Measurements from ENCODE around the gene PCP2.

The PCP2 gene

DNA sequence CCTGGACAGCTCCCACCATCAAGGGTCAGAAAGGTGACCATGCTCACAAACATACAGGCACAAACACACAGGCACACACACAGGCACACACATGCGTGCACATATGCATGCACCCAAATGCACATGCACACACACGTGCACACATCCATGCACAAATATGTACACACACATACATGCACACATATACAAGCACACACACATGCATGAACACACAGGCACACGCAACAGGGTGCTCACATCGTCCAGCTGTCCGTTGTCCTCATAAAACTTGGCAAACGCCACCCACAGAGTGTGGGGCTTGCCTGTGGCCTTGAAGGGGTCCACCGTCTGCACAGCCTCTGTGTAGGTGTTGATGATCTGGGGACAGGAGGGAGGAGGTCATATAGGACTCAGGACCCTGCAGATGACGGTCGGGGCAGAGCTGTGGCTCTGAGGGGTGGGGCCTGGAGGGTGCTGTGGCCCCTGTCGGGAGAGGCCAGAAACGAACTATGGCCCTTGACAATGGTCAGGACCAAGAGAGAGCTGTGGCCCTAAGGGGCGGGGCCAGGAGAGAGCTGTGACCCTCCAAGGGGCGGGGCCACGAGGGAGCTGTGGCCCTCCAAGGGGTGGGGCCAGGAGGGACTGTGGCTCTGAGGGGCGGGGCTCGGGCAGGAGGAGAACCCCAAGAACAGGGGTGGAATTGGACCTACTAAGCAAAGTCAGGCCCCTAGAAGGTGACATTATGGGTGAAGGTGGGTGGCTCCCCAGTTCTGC is 10.4 kb downstream of the PCP2 start:
- H3K27ac ChIP-seq (ENCODE audit: low read length) = no peak overlapping the region
- H3K36me3 ChIP-seq (ENCODE audit: control insufficient read depth, low read depth, low read length) = peaks cover 32% of the 10 kb centered on the region
- no peak overlapping the region for H3K4me3 ChIP-seq (ENCODE audit: low read length)
- no peaks in the 10 kb centered on the region for H3K4me1 ChIP-seq (ENCODE audit: control insufficient read depth, low read depth, low read length)
- no peaks in the 10 kb centered on the region for H3K27me3 ChIP-seq (ENCODE audit: control insufficient read depth, insufficient read depth, low read length)
- no peaks in the 10 kb centered on the region for H3K9me3 ChIP-seq (ENCODE audit: control insufficient read depth, low read depth, low read length)
- no peak overlapping the region for H3K9ac ChIP-seq (ENCODE audit: low read length)

DNA sequence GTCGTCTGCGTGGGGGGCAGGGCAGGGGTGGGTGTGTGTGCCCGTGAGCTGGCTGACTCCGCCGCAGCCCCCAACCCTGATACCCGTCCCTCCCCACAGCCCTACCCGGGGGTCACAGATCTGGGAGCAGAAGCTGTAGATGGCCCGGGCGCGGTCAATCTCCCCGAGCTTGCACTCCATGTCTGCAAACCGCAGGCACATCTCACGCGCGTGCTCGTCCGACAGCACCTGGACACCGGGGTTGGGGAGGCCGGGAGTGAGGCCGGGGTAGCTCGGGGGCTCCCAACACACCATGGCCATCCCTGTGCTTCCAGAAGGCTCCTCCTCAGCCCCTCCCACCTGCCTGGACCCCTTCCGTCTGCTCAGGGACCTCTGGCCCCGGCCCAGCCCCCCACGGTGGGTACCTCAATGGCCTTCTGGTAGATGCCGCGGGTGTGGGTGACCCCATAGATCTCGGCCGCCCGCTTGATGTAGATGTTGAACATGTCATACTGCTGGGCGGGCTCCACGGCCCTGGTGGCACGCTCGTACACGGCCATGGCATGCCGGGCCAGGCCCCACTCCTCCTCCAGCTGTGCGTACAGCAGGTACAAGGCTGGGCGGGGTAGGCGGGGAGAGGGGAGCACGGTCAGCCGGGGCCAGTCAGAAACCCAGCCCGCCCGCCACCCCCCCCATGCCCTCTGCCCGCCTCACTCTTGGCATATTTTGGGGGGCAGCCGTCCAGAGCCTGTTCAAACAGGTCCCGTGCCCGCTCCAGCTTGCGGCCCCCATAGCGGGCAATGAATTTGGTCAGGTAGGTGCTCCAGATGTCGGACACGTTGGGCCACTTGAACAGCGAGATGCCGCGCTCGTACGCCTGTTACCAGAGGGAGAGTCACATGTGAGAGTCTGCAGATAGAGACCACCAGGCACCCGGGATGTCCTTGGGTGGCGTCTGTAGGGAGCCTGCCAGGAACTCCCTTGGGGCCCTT is 12.8 kb downstream of the PCP2 start:
- Histone ChIP-seq H3K27ac (ENCODE audit: low read length) (no peak overlapping the region), H3K9me3 (ENCODE audit: control insufficient read depth, low read depth, low read length) (no peaks in the 10 kb centered on the region), H3K4me1 (ENCODE audit: control insufficient read depth, low read depth, low read length) (no peaks in the 10 kb centered on the region), H3K4me3 (ENCODE audit: low read length) (no peak overlapping the region), H3K36me3 (ENCODE audit: control insufficient read depth, low read depth, low read length) (peaks cover 39% of the 10 kb centered on the region), H3K27me3 (ENCODE audit: control insufficient read depth, insufficient read depth, low read length) (no peaks in the 10 kb centered on the region), H3K9ac (ENCODE audit: low read length) (no peak overlapping the region)

DNA sequence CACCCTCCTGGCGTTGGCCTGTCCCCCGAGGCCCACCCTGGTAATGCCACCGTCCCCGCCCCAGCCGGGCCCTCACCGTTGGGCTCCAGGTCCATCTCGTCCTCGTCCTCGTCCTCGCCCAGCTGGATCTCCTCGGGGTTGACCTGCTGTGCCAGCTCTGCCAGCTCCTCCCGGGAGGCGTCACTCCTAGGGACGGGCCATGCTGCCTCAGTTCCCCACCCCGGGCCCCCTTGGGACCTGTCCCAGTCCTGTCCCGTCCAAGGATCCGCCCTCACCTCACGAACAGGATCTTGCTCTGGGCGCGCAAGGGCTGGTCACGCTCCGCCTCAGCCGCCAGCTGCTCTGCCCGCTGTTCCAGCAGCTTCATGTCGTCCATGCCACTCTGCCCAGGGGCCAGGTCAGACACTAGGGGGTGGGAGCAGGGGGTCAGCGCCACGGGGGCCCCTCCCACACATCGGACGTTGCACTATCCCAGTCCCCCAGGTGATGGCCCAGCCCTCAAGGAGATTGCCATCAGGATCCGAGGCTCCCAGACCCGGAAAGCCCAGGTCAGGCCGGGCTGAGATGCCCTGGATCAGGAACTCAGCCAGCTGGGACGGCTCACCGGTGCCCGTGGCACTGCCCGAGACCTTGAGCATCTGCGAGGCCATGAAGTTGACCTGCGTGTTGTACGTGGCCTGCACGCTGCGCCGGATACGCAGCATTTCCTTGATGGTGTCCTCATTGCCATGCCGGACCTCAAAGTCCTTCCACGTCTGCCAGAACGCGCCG is 13.7 kb downstream of the PCP2 start:
- Histone ChIP-seq H3K9me3 (ENCODE audit: control insufficient read depth, low read depth, low read length) (no peaks in the 10 kb centered on the region), H3K27ac (ENCODE audit: low read length) (no peak overlapping the region), H3K27me3 (ENCODE audit: control insufficient read depth, insufficient read depth, low read length) (no peaks in the 10 kb centered on the region), H3K36me3 (ENCODE audit: control insufficient read depth, low read depth, low read length) (peaks cover 39% of the 10 kb centered on the region), H3K4me1 (ENCODE audit: control insufficient read depth, low read depth, low read length) (no peaks in the 10 kb centered on the region), H3K4me3 (ENCODE audit: low read length) (no peak overlapping the region), H3K9ac (ENCODE audit: low read length) (no peak overlapping the region)

DNA sequence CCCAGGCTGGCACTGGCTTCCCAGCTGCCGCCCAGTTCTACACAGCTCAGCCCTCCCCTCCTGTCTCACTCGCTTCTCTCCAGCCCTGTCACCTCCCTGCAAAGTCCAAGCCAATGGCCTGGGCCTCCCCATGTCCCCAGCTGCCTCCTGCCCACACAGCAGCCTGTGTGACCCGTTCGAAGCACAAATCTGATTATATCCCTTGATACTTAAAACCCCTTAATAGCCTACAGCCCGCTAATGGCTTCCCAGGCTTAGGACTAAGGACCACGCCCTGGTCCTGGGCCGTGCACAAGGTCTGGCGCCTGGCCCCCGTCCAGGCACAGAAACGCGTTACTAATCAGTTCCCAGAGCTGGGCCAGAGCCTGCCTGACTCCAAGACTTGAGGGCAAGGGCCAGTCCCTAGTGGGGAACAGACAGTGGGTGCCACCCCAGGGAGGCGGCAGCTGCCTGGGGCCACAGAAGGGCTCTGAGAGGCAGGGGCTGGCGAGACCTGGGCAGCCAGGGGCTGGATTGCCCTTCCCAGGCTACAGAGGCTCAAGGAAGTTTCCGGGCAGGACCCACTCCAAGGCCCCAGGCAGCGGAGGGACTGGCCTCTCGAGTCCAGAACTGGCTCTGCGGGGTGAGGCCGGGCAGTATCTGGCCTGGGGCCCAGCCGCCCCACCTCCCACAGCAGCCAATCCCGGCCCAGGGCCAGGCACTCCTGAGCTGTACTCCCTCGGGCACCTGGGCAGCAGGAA is 14.6 kb downstream of the PCP2 start:
- Histone ChIP-seq H3K9ac (ENCODE audit: low read length) (no peak overlapping the region), H3K4me3 (ENCODE audit: low read length) (no peak overlapping the region), H3K27me3 (ENCODE audit: control insufficient read depth, insufficient read depth, low read length) (no peaks in the 10 kb centered on the region), H3K36me3 (ENCODE audit: control insufficient read depth, low read depth, low read length) (peaks cover 39% of the 10 kb centered on the region), H3K27ac (ENCODE audit: low read length) (no peak overlapping the region), H3K4me1 (ENCODE audit: control insufficient read depth, low read depth, low read length) (no peaks in the 10 kb centered on the region), H3K9me3 (ENCODE audit: control insufficient read depth, low read depth, low read length) (no peaks in the 10 kb centered on the region)

DNA sequence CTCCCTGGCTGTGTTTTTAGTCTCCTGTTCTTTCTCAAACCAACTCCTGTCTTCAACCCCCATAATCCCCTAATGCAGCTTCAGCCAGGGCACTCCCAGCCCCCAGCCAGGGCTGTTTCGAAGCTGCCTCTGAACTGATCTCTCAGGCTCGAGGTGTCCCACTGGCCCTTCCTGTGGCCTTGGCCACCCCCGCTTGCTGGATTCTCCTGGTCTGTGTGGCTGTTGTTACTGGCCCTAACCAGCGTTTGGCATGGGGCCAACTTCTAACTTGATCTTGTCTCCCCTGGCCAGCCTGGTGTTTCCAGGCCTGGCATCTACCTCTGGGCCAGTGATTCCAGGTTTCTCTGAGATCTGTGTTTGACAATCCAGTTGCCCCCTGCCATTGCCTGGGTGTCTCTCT is 15.2 kb downstream of the PCP2 start:
- peaks cover 39% of the 10 kb centered on the region for H3K36me3 ChIP-seq (ENCODE audit: control insufficient read depth, low read depth, low read length)
- no peaks in the 10 kb centered on the region for H3K9me3 ChIP-seq (ENCODE audit: control insufficient read depth, low read depth, low read length)
- no peaks in the 10 kb centered on the region for H3K27me3 ChIP-seq (ENCODE audit: control insufficient read depth, insufficient read depth, low read length)
- H3K27ac ChIP-seq (ENCODE audit: low read length) = no peak overlapping the region
- no peaks in the 10 kb centered on the region for H3K4me1 ChIP-seq (ENCODE audit: control insufficient read depth, low read depth, low read length)
- no peak overlapping the region for H3K4me3 ChIP-seq (ENCODE audit: low read length)
- H3K9ac ChIP-seq (ENCODE audit: low read length) = no peak overlapping the region

DNA sequence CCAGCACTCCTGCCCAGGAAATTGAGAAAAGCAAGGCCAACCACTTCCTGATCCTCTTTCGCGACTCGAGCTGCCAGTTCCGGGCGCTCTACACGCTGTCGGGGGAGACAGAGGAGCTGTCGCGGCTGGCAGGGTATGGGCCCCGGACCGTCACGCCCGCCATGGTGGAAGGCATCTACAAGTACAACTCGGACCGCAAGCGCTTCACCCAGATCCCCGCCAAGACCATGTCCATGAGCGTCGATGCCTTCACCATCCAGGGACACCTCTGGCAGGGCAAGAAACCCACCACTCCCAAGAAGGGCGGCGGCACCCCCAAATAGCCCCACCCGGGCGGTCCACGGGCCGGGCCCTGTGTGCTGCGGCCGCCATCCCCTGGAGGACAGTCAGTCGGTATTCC is 15.8 kb downstream of the PCP2 start:
- H3K27me3 ChIP-seq (ENCODE audit: control insufficient read depth, insufficient read depth, low read length) = no peaks in the 10 kb centered on the region
- no peak overlapping the region for H3K4me3 ChIP-seq (ENCODE audit: low read length)
- H3K27ac ChIP-seq (ENCODE audit: low read length) = no peak overlapping the region
- H3K9ac ChIP-seq (ENCODE audit: low read length) = no peak overlapping the region
- no peaks in the 10 kb centered on the region for H3K9me3 ChIP-seq (ENCODE audit: control insufficient read depth, low read depth, low read length)
- H3K4me1 ChIP-seq (ENCODE audit: control insufficient read depth, low read depth, low read length) = no peaks in the 10 kb centered on the region
- peaks cover 35% of the 10 kb centered on the region for H3K36me3 ChIP-seq (ENCODE audit: control insufficient read depth, low read depth, low read length)

DNA sequence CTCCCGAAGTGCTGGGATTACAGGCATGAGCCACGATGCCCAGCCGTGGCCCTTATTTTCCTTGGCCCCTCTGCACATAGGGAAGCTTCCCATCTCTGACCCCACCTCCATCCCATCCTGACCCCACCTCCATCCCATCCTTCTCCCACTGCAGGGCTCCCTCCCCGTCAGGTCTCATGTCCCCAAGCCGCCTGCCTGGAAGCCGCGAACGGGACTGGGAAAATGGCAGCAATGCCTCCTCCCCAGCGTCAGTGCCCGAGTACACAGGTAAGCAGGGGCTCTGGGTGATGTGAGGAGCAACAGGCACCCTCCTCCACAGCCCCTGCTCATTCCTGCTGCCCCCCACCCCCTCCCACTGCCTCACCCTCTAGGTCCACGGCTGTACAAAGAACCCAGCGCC is 16.3 kb downstream of the PCP2 start:
- no peaks in the 10 kb centered on the region for H3K27me3 ChIP-seq (ENCODE audit: control insufficient read depth, insufficient read depth, low read length)
- no peaks in the 10 kb centered on the region for H3K4me1 ChIP-seq (ENCODE audit: control insufficient read depth, low read depth, low read length)
- no peak overlapping the region for H3K27ac ChIP-seq (ENCODE audit: low read length)
- no peak overlapping the region for H3K9ac ChIP-seq (ENCODE audit: low read length)
- no peak overlapping the region for H3K4me3 ChIP-seq (ENCODE audit: low read length)
- no peaks in the 10 kb centered on the region for H3K9me3 ChIP-seq (ENCODE audit: control insufficient read depth, low read depth, low read length)
- peaks cover 31% of the 10 kb centered on the region for H3K36me3 ChIP-seq (ENCODE audit: control insufficient read depth, low read depth, low read length)

DNA sequence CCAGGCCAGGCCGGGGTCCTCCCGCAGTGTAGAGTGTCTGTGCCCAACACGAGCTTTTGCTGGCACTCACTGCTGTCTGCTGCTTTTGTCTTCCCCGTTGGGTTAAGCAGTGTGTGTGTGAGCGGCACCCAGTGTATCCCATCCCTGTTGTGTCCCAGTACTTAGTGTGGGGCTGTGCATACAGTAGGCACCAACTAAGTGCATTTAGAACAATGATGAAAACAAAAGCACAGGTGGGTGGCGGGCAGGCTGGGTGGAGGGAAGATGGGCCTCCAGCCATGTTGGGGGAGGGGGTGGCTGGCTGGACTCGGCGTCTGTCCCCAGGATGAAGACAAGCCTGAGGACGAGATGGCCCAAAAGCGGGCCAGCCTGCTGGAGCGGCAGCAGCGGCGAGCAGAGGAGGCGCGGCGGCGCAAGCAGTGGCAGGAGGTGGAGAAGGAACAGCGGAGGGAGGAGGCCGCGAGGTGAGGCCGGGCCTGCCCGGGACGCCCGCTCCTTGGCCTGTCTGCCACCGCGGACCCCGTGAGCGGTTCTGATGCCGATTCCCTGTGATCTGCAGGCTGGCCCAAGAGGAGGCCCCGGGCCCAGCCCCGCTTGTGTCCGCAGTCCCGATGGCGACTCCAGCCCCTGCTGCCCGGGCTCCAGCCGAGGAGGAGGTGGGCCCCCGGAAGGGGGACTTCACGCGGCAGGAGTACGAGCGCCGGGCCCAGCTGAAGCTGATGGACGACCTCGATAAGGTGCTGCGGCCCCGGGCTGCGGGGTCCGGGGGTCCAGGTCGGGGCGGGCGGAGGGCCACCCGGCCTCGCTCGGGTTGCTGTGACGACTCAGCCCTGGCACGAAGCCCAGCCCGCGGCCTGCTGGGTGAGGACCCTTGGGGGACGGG is 18.4 kb downstream of the PCP2 start:
- Histone ChIP-seq H3K4me1 (ENCODE audit: control insufficient read depth, low read depth, low read length) (no peaks in the 10 kb centered on the region), H3K27me3 (ENCODE audit: control insufficient read depth, insufficient read depth, low read length) (no peaks in the 10 kb centered on the region), H3K9ac (ENCODE audit: low read length) (no peak overlapping the region), H3K27ac (ENCODE audit: low read length) (no peak overlapping the region), H3K9me3 (ENCODE audit: control insufficient read depth, low read depth, low read length) (no peaks in the 10 kb centered on the region), H3K36me3 (ENCODE audit: control insufficient read depth, low read depth, low read length) (peaks cover 13% of the 10 kb centered on the region), H3K4me3 (ENCODE audit: low read length) (no peak overlapping the region)

DNA sequence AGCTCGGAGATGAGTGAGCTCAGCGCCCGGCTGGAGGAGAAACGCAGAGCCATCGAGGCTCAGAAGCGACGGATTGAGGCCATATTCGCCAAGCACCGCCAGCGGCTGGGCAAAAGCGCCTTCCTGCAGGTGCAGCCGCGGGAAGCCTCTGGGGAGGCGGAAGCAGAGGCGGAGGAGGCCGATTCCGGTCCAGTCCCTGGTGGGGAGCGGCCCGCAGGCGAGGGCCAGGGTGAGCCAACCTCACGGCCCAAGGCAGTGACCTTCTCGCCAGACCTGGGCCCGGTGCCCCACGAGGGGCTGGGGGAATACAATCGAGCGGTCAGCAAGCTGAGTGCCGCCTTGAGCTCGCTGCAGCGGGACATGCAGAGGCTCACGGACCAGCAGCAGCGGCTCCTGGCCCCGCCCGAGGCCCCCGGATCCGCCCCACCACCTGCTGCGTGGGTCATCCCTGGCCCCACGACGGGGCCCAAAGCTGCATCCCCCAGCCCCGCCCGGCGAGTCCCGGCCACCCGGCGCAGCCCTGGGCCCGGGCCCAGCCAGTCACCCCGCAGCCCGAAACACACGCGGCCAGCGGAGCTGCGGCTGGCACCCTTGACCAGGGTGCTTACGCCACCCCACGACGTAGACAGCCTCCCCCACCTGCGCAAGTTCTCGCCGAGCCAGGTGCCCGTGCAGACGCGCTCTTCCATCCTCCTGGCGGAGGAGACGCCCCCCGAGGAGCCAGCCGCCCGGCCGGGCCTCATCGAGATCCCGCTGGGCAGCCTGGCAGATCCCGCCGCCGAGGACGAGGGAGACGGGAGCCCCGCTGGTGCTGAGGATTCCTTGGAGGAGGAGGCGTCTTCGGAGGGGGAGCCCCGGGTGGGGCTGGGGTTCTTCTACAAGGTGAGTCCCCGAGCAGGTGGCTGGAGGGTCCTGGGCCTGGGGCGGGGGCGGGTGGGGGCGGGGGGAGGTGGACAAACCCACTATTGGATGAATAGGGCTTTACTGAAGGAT is 20.9 kb downstream of the PCP2 start:
- no peaks in the 10 kb centered on the region for H3K9me3 ChIP-seq (ENCODE audit: control insufficient read depth, low read depth, low read length)
- H3K27ac ChIP-seq (ENCODE audit: low read length) = no peak overlapping the region
- H3K9ac ChIP-seq (ENCODE audit: low read length) = no peak overlapping the region
- no peak overlapping the region for H3K4me3 ChIP-seq (ENCODE audit: low read length)
- H3K36me3 ChIP-seq (ENCODE audit: control insufficient read depth, low read depth, low read length) = peaks cover 11% of the 10 kb centered on the region
- H3K4me1 ChIP-seq (ENCODE audit: control insufficient read depth, low read depth, low read length) = no peaks in the 10 kb centered on the region
- no peaks in the 10 kb centered on the region for H3K27me3 ChIP-seq (ENCODE audit: control insufficient read depth, insufficient read depth, low read length)
